ENCODE data around the gene LGI2.

DNA sequence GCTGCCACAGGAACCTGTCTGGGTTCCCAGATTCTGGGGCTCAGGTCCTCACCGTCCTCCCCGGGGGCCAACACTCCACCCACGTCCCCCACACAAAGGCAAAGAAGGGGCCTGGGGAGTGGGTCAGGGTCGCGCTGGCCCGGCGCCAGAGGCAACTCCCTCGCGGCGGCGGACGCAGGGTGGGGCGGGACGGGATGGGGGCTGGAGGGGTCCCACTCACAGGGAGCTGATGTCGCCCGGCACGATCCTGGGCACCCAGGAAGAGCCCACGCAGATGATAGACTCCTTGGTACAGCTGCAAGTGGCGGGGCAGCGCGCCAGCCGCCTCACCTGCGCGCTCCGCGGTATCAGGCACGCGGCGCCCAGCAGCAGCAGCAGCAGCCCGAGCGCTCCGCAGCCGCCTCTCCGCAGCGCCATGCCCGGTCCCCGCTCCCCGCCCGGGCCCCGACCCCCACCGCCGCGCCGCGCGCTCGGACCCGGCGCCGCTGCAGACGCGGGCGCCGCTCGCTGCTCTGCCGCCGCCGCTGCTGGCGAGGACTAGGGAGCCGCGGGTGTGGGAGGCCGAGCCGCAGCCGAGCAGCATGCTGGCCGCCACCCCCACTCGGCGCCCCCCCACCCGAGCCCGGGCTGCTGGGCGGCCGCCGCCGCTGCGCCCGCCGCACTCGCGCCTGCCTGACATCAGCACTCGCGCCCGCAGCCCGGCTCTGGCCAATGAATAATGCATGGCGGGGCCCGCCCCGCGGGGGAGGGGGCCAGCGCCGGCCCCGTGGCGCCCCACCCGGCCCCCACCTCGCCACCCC lies at the start of gene LGI2:
- TF ChIP-seq, protein P1, sequence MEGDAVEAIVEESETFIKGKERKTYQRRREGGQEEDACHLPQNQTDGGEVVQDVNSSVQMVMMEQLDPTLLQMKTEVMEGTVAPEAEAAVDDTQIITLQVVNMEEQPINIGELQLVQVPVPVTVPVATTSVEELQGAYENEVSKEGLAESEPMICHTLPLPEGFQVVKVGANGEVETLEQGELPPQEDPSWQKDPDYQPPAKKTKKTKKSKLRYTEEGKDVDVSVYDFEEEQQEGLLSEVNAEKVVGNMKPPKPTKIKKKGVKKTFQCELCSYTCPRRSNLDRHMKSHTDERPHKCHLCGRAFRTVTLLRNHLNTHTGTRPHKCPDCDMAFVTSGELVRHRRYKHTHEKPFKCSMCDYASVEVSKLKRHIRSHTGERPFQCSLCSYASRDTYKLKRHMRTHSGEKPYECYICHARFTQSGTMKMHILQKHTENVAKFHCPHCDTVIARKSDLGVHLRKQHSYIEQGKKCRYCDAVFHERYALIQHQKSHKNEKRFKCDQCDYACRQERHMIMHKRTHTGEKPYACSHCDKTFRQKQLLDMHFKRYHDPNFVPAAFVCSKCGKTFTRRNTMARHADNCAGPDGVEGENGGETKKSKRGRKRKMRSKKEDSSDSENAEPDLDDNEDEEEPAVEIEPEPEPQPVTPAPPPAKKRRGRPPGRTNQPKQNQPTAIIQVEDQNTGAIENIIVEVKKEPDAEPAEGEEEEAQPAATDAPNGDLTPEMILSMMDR (IDR thresholded peaks at IDR 0.05 in 4 of 5, conservative IDR thresholded peaks at IDR 0.05 in 1 of 5), result no peak
- no peak for TF ChIP-seq POLR2A (IDR thresholded peaks at IDR 0.05)

Measured in gastrocnemius medialis (tissue), 4 donors.